ENCODE results near the gene LIMCH1.

LIMCH1 gene

GRCh38 chr4:41712425-41712824 lies 174.5 kb downstream of the LIMCH1 start:
- no peak overlapping the region for H3K4me3 ChIP-seq (ENCODE audit: low read depth, low read length)
- no peak for TF ChIP-seq MAX (IDR thresholded peaks at IDR 0.05; ENCODE audit: low read depth, low read length)
- TF ChIP-seq POLR2A (IDR thresholded peaks at IDR 0.05; ENCODE audit: extremely low read depth, insufficient read length): no peak
- TF ChIP-seq MYC (IDR thresholded peaks at IDR 0.05; ENCODE audit: low read depth, low read length): no peak
- no peak for TF ChIP-seq CTCF (IDR thresholded peaks at IDR 0.05; ENCODE audit: low read depth, low read length)
- DNase-seq (ENCODE audit: low read depth): no peak

GRCh38 chr4:41713768-41714167 lies 175.8 kb downstream of the LIMCH1 start:
- no peak overlapping the region for H3K4me3 ChIP-seq (ENCODE audit: low read depth, low read length)
- no peak for DNase-seq (ENCODE audit: low read depth)
- no peak for TF ChIP-seq MYC (IDR thresholded peaks at IDR 0.05; ENCODE audit: low read depth, low read length)
- no peak for TF ChIP-seq CTCF (IDR thresholded peaks at IDR 0.05; ENCODE audit: low read depth, low read length)
- no peak for TF ChIP-seq POLR2A (IDR thresholded peaks at IDR 0.05; ENCODE audit: extremely low read depth, insufficient read length)
- no peak for TF ChIP-seq MAX (IDR thresholded peaks at IDR 0.05; ENCODE audit: low read depth, low read length)

GRCh38 chr4:41714364-41715000 lies 176.5 kb downstream of the LIMCH1 start:
- TF ChIP-seq MYC (IDR thresholded peaks at IDR 0.05; ENCODE audit: low read depth, low read length) (no peak), CTCF (IDR thresholded peaks at IDR 0.05; ENCODE audit: low read depth, low read length) (no peak), MAX (IDR thresholded peaks at IDR 0.05; ENCODE audit: low read depth, low read length) (no peak), POLR2A (IDR thresholded peaks at IDR 0.05; ENCODE audit: extremely low read depth, insufficient read length) (no peak)
- DNase-seq (ENCODE audit: low read depth): no peak
- no peak overlapping the region for H3K4me3 ChIP-seq (ENCODE audit: low read depth, low read length)

- no peak for DNase-seq (ENCODE audit: low read depth)
Observed at GRCh38 chr4:41715155-41715554, 177.2 kb downstream of the LIMCH1 start.

GRCh38 chr4:41718907-41719306 lies 180.9 kb downstream of the LIMCH1 start:
- no peak for TF ChIP-seq MAX (IDR thresholded peaks at IDR 0.05; ENCODE audit: low read depth, low read length)
- TF ChIP-seq MYC (IDR thresholded peaks at IDR 0.05; ENCODE audit: low read depth, low read length): no peak
- TF ChIP-seq CTCF (IDR thresholded peaks at IDR 0.05; ENCODE audit: low read depth, low read length): no peak
- no peak for TF ChIP-seq POLR2A (IDR thresholded peaks at IDR 0.05; ENCODE audit: extremely low read depth, insufficient read length)
- no peak for DNase-seq (ENCODE audit: low read depth)
- no peak overlapping the region for H3K4me3 ChIP-seq (ENCODE audit: low read depth, low read length)

More at GRCh38 chr4:41715155-41715554, 177.2 kb downstream of the LIMCH1 start:
- TF ChIP-seq POLR2A (IDR thresholded peaks at IDR 0.05; ENCODE audit: extremely low read depth, insufficient read length) (no peak), MYC (IDR thresholded peaks at IDR 0.05; ENCODE audit: low read depth, low read length) (no peak), CTCF (IDR thresholded peaks at IDR 0.05; ENCODE audit: low read depth, low read length) (no peak)
- H3K4me3 ChIP-seq (ENCODE audit: low read depth, low read length): no peak overlapping the region

DNA sequence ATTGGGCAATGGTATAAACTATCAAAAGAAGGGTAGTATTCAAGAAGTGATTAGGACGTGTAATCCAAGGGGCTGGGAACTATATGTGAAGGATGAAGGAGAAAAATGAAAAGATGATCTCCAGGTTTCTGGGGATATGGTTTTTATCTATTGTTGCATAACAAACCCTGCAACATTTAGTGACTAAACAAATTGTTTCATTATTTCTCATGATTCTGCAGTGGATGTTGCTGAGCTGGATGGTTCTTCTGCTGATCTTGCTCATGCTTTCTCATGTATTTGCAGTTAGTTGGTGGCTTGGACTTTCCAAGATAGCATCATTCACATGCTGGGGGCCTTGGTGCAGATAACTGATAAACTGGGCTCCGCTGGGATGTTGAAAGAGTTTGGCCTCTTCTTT lies 181.5 kb downstream of the LIMCH1 start:
- no peak for DNase-seq (ENCODE audit: low read depth)
- H3K4me3 ChIP-seq (ENCODE audit: low read depth, low read length): no peak overlapping the region
- TF ChIP-seq POLR2A (IDR thresholded peaks at IDR 0.05; ENCODE audit: extremely low read depth, insufficient read length) (no peak), MAX (IDR thresholded peaks at IDR 0.05; ENCODE audit: low read depth, low read length) (no peak), MYC (IDR thresholded peaks at IDR 0.05; ENCODE audit: low read depth, low read length) (no peak), CTCF (IDR thresholded peaks at IDR 0.05; ENCODE audit: low read depth, low read length) (no peak)

Measured in NB4 (cell line).